Measurements from ENCODE around the gene ALKBH6.
"Not testable (repeated sequence)": the region's sequence is repeated elsewhere in the genome, so short reads cannot be mapped to it uniquely, and the experiment has no call there.

Gene ALKBH6

DNA sequence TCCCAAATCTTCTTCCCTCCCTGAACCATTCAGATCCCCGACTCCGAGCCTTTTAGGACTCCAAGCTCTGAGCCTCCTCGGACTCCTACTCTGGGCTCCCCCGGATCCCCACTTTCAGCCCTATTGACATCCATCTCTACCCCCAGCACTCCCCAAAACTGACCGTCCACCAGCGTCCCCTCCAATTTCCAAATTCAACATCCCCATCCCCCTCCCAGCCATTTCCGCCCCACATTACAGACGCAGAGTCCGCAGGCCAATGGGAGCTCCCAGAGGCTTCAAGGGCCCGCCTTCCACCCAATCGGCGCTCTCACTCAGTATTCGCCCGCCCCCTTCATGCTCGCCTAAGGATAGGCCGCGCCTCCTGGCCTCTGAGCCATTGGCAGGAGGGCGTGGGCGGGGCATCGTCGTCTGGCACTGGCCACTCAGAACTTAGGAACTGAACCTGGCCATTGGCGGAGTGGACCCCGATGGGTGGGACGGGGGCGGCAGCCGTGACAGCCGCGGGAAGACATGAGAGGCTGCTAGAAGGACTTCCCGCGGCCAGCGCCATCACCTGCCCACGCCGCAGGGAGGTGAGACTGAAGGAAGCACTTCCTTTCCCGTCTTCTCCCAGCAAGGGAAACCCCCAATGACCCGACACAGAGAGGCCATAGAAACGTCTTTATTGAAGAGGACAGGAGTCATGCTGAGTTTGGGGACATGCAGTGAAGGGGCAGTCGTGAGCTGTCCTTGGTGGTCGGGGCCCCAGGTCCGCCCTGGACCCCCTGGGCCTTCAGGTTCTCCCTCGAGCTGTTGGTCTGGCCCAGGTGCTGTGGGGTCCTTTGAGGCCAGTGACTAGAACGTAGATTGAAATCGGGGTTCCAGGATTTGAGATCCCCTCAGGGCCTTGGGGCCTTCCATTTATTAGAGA lies at the start of gene ALKBH6:
Gene ALKBH6 (minus strand): TSS at position 202 of the 913 bp plus-strand sequence. CDS start 816 bp downstream, outside the sequence.
- DNase-seq (ENCODE audit: low read depth in 2 of 2) = peak; percentile 96

DNA sequence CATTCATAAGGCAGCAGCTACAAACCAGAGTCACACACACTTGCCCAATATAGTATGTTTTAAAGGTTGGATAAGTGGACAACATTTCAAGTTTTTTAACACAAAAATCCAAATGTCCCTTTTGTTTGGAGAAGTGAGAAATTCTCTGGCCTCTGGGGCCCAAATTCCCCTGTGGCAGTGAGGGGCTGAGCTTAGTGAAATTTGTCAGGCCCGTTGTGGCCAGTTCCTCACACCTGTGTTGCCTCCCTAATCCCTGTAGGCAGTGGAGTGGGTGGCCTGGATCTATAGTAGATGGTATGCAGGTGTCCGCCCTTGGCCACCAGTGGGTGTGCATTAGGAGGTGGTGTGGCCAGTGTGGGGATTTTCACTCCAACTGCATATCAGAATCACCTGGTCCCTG lies 47.4 kb upstream of the ALKBH6 start:
- DNase-seq (ENCODE audit: low read depth in 2 of 2) = no peak

DNA sequence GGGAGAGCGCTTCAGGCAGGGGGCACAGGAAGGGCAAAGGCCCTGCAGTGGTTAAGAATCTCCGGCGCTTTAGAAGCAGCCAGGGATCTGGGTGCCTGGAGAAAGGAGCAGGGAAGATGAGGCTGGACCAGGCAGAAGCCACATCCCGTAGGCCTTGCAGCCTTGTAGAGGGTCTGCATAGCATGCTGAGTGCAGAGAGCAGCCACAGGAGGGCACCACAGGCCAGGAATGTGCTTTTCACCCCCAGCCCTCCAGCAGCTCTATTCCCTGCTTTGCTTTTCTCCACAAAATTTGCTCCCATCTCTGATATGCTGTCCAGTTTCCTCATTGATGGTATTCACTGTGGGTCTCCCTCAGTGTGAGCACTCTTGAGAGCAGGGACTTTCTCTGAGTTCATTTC lies 46.4 kb upstream of the ALKBH6 start:
- DNase-seq (ENCODE audit: low read depth in 2 of 2) = peak in 1 of 2 experiments; percentile 13

DNA sequence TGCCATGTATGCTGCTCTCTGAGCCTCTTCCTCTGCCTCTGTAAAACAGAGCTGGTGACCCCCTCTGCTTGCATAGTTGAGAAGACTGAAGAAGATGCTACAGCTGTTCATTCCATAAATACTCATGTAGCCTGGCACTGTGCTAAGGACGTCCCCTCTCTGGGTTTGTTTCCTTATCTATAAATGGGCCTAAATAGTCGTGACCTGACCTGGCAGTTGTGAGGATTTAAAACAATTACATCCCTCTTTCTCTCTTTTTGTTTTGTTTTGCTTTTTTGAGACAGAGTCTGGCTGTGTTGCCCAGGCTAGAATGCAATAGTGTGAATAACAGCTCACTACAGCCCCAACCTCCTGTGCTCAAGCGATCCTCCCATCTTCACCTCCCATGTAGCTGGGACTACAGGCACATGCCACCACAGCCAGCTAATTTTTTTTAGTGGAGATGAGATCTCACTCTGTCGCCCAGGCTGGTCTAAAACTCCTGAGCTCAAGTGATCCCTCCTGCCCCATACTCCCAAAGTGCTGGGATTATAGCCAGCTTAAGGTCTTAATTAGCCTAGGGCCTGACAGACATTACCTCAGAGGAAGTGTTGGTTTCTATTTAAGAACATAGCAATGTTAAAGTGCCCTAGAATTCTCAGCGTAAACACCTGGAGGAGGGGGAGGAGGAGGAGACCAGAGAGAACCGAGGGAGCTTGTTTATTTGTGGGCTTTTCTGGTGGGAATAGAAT lies 45.3 kb upstream of the ALKBH6 start:
- no peak for DNase-seq (ENCODE audit: low read depth in 2 of 2)

DNA sequence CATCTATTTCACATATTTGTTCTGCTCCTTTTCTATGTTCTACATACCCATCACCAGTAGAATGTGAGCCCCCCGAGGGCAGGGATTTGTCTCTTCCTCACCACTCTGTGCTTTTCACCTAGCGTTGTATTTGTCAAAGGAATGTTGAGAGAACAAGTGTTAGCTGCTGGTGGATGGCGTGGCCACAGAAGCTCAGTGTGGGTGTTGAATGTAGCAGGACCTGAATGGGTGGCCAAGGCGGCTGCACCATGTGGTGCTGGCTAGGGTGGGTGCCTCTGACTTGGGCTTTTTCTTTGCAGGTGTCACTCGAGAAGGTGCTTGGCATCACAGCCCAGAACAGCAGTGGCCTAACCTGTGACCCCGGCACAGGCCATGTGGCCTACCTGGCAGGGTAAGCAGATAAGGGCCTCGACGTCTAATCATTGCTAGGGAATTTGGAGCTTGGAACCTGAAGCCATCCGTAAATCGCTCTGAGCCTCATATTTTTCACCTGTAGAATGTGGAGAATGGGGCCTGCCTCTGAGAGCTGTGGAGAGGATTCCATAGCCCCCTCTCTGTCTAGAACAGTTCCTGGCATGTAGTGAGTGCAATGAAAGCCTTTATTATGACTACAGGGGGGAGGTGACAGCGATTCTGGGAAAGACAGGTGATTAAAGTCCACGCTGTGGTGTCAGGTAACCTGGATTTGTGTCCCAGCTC lies 44.6 kb upstream of the ALKBH6 start:
- DNase-seq (ENCODE audit: low read depth in 2 of 2) = no peak

DNA sequence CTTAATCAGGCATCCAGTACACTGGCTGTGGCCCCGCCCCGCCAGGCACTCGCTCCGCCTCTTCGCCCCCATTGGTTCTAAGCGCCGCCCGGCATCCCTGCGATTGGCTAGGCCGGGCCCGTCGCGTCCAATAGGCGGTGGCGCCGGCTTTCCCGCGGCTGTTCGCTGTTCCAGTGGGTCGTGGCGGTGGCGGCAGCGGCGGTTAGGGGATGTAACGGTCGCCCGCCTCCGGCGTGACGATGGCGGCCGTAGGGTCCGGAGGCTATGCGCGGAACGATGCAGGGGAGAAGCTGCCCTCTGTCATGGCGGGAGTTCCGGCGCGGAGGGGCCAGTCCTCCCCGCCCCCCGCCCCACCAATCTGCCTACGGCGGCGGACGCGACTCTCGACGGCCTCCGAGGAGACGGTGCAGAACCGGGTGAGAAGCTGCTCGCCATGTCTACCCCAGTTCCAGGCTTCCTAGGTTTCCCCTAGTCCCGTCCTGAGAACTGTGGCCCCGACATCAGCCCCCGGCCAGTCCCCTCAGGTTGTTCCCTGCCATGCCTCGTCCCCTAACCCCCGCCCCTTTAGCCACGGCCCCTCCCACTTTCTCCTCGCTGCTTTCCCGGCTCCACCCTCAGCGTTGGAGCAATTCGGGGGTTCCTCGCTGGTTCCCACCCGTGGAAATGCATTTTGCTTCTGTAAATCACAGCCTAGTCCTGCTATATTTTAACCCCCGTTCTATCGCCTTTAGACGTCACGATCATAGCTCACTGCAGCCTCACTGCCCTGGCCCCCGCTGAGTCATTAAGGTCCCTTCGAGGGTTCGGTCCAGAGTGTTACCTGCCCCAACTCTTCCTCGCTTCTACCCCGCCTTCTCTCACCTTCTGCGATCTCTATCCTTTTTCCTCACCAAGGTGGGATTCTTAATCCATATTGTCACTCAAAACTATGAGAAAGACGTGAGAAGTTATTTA lies 41.0 kb upstream of the ALKBH6 start, which contains the start of gene WDR62:
Gene WDR62 (plus strand): TSS at position 165 of the 954 bp plus-strand sequence. CDS start 75 bp downstream, at position 240.
- no peak for DNase-seq (ENCODE audit: low read depth in 2 of 2)

DNA sequence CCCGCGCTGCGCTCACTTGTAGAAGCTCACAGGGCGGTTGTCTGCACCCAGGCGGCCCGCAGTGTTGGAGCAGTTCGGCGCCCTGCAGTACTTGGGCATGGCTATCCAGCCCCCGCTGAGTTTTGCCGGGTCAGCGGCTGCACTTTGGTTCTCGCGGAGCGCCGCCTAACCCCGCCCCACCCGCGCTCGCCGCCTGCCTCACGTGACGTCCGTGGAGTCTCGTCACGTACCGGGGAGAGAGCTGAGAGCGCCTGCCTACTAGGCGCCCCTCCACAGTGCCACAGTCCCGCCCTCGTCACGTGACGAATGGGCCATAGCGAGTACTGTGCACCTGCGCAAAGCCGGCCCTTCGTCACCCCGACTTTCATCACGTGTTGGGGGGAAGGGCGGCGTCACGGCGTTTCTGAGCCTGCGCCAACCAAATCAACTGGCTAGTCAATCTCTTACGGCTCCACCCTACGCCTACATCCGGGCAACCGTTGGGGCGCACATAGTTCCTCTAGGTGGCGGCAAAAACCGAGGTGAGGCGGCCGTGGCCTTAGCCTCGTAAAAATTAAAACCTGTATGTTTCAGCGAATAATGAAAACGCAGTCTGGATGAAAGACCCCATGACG lies 40.2 kb upstream of the ALKBH6 start, which contains the start of gene THAP8:
Gene THAP8 (minus strand): TSS at position 167 of the 614 bp plus-strand sequence. CDS start 68 bp downstream, at position 99.
- peak; percentile 99 for DNase-seq (ENCODE audit: low read depth in 2 of 2)

DNA sequence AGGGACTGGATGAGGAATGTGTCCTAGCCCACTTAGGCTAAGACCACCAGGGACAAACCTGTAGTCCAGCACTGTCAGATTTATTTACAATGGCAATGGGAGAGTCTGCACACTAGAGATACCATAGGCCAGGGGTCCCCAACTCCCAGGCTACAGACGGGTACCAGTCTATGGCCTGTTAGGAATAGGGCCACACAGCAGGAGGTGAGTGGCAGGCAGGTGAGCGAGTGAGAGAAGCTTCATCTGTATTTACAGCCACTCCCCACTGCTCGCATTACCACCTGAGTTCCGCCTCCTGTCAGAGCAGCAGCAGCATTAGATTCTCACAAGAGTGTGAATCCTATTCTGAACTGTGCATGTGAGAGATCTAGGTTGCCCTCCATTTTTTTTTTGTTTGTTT lies 37.6 kb upstream of the ALKBH6 start:
- DNase-seq (ENCODE audit: low read depth in 2 of 2) = no peak

DNA sequence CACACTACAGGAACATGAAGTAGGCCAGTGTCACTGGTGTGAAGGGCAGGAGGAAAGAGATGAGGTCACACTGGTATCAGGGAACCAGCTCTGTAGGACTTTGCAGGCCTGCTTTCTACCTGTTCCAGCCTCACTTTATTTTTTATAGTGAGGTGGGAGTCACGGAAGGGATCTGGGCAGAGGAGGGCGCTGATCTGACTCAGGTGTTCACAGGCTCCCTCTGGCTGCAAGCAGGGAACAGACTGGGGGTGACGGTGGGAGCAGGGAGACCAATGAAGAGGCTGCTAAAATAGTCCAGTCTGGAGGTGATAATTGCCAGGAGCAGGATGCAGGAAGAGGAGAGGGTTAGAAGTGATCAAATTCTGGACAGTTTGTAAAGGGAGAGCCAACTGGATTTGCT lies 37.2 kb upstream of the ALKBH6 start:
- DNase-seq (ENCODE audit: low read depth in 2 of 2) = no peak

DNA sequence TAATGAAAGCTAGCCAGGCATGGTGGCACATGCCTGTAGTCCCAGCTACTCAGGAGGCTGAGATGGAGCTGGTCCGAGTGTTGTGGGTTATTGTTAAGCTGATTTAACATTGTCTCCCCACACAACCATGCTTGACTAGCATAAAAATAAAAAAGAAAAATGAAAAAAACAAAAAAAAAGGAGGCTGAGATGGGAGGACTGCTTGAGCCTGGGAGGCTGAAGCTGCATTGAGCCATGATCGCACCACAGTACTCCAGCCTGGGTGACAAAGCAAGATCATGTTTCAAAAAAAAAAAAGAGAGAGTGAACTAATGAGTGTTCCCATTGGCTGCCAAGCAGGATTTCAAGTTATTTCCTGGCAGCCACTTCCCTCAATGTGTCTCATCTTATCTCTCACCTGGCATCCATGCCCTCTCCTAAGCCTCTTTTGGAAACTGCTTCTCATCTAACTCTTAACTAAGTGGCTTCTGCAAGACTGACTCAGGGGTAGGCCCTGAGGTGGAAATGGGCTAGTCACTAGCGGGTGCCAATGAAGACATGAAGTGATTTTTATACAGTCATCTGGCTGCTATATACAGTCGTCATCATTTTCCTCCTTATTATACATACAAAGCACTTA lies 35.2 kb upstream of the ALKBH6 start:
- DNase-seq (ENCODE audit: low read depth in 2 of 2) = no peak

DNA sequence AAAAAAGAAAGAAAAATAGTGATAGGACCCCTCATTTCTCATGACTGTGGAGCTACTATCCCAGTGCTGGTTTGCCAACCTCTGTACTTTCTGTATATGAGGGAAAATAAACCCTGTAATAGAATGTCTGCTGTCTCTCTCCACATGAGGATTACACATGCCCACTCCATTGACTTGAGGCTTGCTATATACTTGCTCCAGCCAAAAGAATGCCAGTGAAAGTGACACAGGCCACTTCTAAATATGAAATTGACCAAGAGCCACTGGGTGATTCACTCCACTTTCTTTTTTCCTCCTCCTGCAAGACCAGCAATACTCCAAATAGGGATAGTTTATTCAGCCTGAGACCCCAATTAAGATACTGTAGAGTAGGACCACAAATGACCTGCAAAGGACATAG lies 33.8 kb upstream of the ALKBH6 start:
- DNase-seq (ENCODE audit: low read depth in 2 of 2) = no peak

DNA sequence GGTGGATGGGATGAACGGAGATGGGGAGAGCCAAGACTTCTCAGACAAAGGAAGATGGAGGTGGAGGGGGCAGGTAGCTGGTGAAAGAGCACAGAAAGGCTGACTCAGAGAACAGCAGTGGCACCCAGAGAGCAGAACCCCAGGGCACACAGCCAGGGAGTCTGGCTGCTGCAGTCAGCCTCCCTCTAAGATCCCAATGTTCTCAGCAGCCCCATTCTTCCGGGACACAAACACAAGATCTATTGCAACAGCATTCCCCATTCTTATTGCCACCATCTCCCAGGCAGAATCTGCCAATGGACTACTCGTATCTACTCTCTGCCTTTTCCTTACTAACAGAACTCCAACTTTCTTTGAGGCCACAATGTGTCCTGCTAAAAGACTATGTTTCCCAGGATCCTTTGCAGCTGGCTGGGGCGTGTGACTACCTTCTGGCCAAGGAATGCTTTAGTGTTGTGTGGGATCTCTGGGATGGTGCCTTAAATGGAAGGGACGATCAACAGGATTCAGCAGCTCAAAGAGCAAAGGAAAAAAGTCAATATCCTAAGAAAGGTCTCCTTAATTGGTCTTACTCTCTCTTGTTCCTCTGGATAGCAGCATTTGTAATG lies 32.5 kb upstream of the ALKBH6 start:
- DNase-seq (ENCODE audit: low read depth in 2 of 2) = no peak

DNA sequence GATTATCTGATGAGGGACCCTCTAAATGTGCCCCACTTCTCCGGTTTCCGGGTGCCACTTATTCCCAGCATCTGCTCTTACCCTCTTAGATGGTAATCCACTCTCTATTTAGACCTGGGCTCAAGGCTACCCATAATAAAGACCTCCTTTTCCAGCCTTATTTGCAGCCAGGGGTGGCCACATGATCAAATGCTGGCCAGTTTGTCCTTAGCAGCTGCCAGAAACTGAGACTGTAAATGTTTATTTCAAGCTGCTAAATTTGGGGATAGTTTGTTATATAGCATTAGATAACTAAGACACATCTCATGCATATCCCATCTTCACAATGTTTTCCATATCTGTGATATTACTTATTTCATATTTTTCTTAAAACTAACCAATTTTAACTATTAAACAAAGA lies 29.9 kb upstream of the ALKBH6 start:
- no peak for DNase-seq (ENCODE audit: low read depth in 2 of 2)

DNA sequence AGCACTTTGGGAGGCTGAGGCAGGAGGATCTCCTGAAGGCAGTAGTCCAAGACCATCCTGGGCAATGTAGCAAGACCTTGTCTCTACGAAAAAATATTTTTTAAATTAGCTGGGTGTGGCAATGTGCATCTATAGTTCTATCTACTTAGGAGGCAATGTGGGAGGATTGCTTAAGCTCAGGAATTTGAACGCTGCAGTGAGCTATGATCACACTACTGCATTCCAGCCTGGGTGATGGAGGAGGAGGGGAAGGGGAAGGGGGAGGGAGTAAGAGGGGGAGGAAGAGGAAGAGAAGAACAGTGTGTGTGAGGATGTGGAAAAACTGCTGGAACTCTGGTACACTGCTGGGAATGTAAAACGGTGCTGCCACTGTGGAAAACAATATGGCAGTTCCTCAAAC lies 27.8 kb upstream of the ALKBH6 start:
- peak; percentile 87 to 88 for DNase-seq (ENCODE audit: low read depth in 2 of 2)

DNA sequence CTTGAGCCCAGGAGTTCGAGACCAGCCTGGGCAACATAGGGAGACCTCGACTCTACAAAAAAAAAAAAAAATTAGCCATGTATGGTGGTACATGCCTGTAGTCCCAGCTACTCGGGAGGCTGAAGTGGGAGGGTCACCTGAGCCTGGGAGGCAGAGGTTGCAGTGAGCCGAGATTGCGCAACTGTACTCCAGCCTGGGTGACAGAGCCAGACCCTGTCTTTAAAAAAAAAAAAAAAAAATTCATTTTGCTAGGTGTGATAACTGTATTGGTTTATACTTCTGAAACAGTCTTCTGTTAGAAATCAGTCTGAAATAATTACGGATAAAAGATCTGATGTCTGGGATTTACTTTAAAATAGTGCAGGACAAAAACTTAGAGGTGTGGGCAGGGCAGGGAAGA lies 27.1 kb upstream of the ALKBH6 start:
- DNase-seq (ENCODE audit: low read depth in 2 of 2) = not testable (repeated sequence)

DNA sequence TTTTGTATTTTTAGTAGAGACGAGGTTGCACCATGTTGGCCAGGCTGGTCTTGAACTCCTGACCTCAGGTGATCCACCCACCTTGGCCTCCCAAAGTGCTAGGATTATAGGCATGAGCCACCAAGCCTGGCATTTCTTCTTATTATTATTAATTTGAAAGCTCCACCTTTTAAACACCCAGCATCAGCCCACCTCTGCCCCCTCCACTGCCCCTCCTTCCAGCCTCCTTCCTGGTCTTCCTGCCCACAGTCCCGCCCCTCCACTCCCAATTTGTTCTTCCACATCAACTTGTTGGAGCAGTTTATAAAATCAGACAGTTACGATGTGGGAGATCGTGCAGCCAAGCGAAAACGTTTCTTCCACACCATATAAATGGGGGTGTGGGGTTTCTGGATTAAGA lies 26.5 kb upstream of the ALKBH6 start:
- no peak for DNase-seq (ENCODE audit: low read depth in 2 of 2)

DNA sequence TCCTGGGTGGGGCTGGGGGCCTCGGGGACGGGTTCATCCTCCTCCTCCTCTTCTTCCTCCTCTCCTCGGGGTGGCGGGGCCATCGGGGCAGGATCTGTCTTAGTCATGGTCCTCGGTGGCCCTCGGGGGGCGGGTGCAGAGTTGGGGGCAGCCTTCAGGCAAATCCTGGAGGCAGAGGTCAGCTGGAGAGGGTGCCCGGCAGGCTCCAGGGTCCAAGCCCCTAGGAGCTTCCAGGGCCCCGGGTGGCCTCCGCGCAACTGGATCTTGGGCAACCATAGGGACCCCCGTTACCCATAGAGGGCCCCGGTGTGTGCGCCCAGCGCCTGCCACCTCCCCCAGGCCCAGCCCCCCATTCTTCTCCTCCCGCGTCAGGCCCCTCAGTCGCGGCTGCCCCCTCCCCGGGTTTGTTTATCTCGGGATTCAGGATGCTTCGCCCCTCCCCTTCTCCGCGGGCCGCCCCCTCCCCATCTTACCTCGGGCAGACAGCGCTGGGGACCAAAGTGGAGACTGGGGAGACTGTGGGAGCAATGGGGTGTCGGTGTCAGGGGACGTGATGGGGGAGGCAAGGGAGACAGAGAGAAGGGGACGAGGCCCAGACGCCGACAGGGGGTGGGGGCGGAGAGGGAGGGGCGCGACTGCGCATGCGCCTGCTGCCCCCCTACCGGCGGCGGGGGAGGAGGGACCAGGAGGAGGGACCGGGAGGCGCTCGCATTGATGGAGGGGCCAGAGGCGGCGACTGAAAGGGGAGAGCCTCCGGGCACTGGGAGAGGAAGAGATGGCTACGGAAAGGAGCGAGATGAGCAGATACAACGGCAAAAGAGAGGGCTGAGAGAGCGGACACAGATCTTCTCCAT lies 18.5 kb upstream of the ALKBH6 start, which contains the start of gene CLIP3:
Gene CLIP3 (minus strand): TSS at position 623 of the 854 bp plus-strand sequence. CDS start 516 bp downstream, at position 107.
- peak; percentile 57 to 58 for DNase-seq (ENCODE audit: low read depth in 2 of 2)

DNA sequence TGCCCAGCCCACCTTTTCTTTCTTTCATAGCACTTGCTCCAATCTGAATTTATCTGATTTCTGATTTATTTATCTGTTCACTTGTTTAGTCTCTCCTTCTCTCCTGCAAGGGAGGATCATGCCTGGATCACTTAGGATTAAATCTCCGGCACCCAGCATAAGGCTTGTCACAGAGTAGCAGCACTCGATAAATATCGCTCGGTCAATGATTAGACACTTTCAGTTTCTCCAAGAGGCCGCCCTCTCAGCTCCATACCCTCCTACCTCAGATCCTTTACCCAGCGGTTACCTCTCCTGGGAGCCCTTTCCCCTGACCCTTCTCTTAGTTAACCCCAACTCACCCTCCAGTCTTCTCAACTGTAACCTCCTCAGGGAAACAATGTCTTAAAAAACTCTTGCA lies 17.3 kb upstream of the ALKBH6 start:
- DNase-seq (ENCODE audit: low read depth in 2 of 2) = no peak

All from fibroblast of skin of left quadriceps (primary cell).